ENCODE measurements around the gene LDB2.

The LDB2 gene

DNA sequence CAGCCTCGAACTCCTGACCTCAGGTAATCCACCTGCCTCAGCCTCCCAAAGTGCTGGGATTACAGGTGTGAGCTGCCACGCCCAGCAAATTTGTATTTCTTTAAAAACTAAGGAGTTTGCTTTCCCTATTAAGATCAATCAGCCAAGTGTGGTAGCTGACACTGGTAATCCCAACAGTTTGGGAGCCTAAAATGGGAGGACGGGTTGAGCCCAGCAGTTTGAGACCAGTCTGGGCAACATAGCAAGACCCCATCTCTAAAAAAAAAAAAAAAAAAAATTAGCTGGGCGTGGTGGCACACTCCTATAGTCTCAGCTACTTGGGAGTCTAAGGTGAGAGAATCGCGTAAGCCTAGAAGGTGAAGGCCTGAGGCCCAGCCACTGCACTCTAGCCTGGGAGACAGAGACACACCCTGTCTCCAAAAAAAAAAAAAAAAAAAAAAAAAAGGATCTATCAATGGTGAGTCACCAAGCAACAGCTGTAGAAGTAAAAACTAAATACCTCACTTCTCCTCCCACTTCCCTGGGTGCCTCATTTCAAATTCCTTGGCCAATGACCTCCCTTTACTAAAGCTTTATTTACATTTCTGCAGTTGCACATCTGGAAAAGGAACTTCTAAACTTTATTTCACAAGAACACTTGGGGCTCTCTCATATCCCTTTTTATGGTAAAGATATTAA is 54.5 kb downstream of the LDB2 start:
- no peak for DNase-seq (ENCODE audit: low spot score)

DNA sequence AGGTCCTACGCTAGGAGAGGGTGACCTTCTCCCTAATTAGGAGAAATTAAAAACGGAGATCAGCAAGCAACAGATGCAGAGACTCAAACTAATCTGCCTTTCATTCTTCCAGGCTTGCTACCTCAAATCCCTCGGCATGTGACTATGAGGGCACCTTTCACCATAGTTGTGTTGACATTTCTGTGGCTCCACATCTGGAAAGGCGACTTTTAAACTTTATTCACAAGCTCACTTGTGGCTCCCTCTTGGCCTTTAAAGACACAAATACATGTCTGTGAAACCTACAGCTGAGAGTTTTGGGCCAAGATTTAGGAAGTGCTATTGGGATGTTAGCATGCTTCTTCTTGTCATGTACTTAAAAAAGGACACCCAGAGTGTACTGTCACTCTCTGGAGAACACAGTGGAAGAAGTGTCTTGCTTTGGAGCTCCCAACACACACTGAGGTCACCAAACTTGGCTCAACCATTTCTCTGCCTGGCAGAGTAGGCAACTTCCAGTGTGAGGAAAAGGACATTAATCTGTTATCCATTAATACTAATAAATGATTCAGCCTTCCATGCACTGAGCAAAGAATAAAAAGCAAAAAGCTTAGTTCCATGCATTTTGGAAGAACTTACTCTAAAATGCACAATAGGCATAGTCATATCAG is 60.1 kb downstream of the LDB2 start:
- DNase-seq (ENCODE audit: low spot score), result no peak

DNA sequence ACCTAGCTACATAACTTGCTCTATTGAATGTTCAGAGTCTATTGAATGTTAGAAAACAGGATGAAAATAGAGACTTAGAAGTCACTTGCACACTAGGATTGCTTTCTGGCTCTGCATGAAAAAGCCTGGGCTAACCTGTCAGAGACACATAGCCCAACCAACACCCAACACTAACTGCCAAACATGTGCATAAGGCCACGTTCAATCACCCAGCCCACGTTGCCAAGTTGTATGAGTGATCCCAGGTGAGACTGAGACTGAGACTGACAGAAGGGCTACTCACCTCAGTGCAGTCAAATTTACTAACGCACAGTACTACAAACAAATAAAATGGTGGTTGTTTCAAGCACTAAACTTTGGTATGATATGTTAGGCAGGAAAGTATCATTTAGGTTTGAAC is 61.0 kb downstream of the LDB2 start:
- no peak for DNase-seq (ENCODE audit: low spot score)

DNA sequence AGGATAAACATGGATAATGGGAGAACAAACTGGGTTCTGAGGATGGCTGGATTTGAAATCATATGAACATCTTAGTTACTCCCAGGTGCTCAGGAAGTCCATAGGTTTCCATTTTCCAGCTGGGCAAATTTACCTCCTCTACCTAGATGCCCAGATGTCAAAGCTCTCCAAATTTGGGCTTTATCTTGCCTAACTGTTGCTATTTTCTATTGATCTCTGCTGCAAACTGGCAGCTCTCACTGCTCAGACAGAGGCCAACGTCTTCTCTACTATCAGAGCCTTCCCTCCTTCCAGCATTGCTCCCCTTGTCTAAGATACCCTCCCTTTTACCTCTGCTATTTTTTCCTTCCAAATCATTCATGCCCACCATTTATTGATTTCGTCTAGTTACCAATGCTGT is 62.1 kb downstream of the LDB2 start:
- DNase-seq (ENCODE audit: low spot score), result no peak

DNA sequence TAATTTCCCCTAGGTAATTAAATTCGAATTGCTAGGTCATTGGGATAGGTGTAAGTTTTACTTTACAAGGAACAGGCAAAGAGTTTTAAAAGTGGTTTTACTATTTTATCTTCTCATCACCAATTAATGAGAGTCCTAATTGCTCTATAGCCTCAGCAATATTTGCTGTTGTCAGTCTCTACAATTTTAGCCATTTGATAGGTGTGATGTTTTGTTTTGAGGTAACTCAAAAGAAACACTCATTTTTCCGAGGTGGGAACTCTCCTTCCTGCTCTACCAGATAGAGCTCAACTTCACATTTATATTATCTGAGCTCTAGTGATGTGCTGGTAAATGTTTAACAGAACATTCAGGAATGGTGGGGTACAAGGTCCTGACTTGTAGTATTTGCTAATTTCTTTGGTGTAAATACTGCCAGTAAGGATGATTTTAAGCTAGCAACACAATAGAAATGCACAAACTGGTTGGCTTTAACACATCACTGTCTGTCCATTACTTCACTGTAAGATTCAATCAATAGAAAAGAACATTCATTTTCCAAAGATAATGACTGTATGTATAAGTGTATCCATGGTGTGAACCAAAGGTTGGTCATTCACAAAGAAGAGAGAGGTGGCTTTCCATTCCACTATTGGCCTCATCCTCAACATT is 62.7 kb downstream of the LDB2 start:
- no peak for DNase-seq (ENCODE audit: low spot score)

DNA sequence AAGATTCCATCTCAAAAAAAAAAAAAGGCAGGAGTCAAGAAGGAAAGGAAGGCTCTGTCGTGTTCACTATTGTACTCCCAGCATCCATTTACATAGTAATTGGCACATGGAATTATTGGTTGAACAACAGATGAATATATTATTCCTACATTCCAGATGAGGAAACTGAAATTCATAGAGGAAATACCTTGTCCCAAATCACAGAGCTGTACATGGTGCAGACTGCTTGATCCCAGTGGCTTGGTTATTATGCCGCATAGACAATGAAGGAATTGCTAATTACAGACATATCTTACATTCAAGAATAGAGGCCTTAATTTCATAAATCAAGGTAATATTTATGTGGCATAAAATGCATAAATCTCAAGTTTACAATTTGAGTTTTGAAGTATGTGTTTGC is 63.6 kb downstream of the LDB2 start:
- no peak for DNase-seq (ENCODE audit: low spot score)

DNA sequence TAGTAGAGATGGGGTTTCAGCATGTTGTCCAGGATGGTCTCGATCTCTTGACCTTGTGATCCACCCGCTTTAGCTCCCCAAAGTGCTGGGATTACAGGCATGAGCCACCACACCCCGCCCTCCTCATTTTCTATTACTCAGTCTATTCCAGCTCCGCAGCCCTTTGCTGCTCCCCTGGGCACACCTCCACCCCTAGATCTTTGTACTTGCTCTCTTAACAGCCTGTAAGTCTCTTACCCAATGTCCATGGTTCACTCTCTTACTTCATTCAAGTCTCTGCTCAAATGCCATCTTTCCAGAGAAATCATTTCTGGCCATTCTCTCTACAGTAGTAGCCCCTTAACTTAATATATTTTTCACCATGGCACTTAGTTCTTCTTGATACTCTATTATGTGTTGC is 64.7 kb downstream of the LDB2 start:
- DNase-seq (ENCODE audit: low spot score), result no peak

DNA sequence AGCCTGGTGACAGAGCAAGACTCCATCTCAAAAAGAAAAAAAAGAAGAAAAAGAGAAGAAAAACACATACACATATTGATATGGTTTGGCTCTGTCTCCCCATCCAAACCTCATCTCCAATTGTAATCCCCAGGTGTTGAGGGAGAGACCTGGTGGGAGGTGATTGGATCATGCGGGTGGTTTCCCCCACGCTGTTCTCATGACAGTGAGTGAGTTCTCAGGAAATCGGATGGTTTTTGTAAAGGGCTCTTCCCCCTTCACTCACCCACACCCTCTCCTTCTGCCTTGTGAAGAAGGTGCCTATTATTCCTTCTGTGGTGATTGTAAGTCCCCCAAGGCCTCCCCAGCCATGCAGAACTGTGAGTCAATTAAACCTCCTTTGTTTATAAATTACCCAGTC is 68.4 kb downstream of the LDB2 start:
- no peak for DNase-seq (ENCODE audit: low spot score)

DNA sequence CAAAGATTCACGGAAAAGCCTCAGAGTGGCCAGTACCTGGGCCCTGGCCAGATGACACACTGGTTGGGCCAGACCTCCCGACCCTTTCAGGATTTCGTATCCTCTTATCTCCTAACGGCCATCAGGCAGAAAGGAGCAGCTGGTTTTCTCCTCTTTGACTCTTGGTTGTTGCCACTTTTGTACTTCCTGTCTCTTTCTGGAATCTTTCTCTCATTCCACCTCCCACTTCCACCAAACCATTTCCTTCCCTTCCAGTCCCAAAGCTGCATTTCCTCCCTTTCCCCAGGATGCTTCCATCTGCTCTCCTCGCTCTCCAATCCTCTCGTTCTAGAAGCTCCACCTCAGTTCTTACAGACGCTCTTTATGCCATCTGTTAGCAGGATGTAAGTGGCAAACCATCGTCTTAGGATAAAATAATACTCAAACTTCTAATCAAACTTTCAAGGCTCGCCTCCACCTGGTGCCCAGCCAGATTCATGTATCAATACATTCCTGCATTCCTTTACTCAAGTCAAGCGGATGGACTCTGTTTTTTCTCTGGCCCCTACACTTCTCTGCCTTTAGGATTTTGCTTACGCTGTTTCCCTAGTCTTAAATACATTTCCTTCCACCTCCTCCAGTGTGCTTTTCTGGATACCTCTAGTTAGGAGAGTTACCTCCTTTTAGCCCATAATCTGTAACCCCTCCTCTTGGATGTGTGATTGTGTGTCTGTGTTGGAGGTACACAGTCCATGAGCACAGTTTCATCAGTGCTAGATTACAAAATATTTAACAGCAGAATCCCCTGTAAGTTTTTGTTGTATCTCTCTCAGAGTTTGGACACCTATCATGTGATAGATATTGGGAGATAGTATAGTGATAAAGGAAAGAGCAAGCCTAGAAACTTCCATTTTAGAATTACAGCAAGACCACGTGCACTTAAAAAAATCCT is 70.4 kb downstream of the LDB2 start:
- no peak for DNase-seq (ENCODE audit: low spot score)

DNA sequence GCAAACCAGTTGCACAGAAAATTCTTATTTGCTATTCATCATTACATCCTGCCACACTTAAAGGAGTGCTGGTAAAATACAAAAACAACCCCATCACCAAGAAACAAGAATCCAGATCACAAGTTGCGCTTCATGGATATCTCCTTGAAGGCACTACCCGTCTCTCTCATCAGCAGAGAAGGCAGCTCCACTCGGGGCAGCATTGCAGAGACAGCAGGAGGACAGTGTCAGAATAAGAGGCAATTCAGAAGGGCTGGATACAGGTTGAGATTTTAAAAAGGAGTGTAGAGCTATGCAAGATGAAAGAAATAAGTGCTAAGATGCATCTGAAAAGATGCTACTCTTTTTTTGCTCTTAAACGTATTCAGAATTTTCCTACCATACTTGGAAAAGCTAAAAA is 71.4 kb downstream of the LDB2 start:
- no peak for DNase-seq (ENCODE audit: low spot score)

DNA sequence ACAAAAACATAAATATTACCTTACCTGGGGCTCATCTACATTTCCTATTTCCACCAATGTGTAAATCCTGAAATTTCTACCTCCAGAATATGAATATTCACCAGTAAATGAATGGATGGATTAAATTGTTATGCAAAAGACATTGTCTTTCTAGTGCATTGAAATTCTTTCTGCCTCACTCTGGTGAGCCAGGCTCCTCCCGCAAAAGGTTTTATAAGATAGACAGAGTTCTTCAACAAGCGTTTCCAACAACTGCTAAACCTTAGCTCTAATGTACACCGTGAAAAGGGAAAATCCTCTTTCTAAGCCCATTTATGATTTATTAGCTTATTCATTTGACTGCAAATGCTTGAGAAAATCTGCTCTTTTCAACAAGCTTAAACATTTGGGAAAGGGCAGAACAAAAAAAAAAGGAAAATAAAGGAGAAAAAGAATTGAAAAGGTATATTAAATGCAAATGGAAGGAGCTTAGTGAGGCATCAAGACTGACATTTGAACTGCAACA is 72.0 kb downstream of the LDB2 start:
- no peak for DNase-seq (ENCODE audit: low spot score)

DNA sequence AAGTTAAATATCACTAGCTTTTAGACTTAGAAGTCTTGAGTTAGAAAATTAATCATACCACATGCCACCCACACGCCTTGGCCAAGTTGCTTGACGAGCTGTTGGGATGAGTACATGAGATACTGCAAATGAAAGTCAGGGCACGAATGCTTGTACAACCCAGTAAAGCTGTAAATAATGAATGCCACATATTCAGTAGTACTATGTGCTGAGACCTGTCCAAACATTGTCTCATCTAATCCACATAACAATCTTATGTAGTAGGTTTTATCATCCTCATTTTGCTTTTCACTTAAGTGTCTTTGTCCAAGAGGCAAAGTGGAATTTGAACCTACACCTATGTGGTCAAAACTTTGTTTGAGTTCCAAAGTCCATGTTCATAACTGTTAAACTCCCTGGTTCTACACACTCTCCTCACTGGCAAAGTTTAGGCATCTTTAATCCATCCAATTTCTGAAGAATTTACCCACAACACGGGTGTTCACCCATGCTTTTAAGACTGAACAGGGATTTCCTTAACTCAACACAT is 74.1 kb downstream of the LDB2 start:
- DNase-seq (ENCODE audit: low spot score), result no peak

DNA sequence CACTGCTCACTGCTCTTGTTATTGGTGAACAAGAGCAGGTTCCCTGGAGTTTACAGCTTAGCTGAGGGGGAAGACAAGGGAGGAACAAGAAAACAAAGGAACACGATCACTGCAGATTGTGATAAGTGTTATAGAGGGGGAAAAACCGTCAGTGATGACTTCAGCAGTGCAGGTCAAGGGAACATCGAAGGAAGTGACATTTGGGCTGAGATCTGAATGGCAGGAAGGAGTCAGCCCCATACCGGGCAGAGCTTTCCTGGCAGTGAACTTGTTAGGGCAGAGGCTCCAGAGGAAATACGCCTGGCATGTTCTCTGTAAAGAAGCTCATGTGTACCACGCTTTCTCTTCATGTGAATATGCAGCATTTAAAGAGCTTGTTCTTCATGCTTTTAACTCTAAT is 78.1 kb downstream of the LDB2 start:
- no peak for DNase-seq (ENCODE audit: low spot score)

DNA sequence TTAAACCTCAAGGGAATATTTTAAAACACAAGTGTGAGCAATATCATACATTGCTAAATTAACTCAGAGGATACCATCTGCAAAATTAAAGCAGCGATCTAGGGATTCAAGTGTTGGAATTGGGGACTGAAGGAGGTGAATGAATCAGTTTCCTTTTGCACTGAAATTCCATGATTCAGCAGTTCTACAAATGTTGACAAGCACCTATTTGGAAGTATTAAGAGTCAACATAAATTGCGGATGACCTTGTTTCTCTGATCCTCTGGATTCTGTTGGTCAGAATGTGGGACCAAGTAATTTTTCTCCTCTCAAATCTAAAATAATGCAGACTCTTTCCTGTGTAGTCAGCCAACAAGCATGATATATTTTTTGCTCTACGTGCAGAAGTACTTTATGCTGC is 78.8 kb downstream of the LDB2 start:
- no peak for DNase-seq (ENCODE audit: low spot score)

DNA sequence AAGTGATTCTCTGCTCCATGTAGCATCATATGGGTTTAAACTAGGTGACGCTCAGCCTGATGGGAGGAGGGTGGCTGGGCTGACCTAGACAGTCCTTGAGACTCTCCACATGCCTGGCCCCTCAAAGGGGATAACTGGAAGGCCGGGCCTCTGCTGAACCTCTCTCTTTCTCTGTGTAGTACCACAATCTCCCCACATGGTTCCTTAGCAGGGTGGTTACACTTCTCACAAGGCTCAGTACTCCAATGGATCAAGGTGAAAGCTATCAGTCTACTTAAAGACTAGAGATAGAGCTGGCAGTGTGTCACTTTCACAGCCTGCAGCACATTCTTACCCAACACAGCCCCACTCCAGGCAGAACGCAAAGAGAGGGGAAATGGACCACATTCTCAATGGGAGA is 80.4 kb downstream of the LDB2 start:
- no peak for DNase-seq (ENCODE audit: low spot score)

DNA sequence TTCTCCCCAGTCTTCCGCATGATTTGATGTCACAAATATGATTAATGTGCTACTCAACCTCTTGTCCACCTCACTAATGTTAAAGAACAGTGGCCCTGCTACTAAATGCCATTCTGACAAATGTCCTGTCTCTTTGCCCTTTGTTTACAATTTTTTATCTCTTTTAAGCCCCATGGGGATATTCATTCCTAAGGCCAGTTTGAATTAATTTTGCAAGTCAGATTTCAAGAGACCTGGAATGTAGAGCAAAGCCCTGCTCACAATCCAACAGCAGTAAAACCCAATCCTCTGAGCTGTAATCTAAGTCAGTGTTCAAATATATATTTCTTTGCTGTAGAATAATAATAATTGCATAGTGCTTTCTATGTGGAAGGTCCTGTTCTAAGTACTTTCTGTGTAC is 81.2 kb downstream of the LDB2 start:
- no peak for DNase-seq (ENCODE audit: low spot score)

DNA sequence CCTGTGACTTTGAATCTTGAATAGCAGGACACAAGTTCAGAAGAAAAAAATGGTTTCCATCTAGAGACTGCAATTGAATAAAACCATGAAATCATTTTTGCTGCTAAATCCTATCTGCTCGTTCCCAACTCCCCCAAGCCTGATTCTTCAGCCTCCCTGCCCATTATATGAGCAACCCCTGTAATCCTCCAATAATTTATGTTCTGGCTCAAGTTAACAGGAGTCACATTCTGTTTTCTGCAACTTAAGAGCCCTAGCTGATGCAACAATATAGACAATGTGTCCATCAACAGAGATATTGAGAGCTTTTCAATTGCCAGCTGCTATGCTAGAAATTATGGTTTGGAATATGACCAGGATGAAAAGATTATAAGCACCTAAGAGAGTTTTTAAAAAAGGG is 84.1 kb downstream of the LDB2 start:
- no peak for DNase-seq (ENCODE audit: low spot score)

DNA sequence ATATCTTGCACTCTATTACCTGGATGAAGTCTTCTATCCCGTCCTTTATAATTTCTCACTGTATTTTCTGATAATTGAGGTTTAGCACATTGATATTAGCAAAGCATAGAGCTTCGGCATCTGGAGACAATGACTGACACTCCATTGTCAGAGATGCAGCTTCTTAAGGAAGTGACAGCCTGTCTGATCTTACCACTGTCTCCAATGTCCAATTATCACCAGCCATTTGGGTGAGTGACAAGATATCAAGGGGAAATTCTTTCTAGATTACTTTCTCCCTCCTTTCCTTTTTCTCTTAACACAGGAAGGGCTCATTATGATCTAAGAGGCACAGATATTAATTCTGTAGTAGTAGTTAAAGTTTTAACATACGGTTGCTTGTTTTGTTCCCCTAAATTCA is 86.4 kb downstream of the LDB2 start:
- DNase-seq (ENCODE audit: low spot score), result no peak

DNA sequence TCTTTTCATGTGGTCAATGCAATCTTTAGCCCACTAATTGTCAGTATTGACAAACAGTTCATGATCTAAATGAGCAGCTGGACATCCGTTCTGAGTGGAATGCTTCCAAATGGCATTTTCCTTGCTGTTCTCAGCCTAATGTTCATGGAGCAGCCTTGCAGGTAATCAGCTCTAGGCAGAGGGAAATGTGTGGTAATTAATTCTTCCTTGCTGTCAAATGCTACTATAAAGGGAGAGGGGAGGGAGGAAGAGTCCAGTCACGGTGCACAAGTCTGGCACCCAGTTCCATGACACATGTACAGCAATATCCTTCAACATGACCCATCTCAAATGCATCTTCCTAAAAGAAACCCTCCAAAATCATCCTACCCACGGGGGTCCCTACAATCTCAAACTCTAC is 88.5 kb downstream of the LDB2 start:
- DNase-seq (ENCODE audit: low spot score), result no peak

DNA sequence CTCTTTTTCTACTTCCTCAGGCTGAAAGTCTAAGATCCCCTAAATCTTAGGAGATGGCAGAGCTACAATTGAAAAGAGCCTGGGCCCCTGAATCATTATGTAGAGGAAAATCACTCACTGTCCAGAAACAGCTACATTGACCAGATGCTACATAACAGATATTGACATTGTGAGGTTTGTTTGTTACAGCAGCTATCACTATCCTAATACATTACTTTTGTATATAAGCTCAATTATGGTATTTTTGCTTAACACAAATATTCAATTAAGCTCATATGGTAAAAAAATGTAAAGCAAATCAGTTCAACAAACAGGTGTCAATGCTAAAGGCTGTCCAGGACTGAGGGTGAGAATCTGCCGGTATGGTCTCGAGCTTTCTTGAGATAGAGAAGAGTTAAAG is 89.4 kb downstream of the LDB2 start:
- no peak for DNase-seq (ENCODE audit: low spot score)

DNA sequence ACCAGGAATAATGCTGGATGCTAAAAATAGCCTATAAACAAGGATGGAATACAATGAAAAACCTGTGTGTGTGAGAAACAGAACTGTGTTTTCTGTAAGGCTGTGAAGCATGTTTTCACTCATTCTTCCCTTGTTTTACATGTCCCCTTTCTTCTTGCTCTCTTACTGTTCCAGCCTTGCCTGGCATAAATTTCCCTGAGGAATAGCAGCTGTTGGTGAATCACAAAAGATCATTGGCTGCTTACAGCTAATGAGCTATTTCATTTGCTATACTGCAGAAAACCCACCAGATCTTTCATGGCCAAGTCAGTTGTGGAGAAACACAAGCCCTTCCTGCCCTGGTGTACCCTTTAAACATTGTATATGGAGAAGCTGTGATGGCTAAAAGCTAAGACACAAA is 91.1 kb downstream of the LDB2 start:
- no peak for DNase-seq (ENCODE audit: low spot score)

DNA sequence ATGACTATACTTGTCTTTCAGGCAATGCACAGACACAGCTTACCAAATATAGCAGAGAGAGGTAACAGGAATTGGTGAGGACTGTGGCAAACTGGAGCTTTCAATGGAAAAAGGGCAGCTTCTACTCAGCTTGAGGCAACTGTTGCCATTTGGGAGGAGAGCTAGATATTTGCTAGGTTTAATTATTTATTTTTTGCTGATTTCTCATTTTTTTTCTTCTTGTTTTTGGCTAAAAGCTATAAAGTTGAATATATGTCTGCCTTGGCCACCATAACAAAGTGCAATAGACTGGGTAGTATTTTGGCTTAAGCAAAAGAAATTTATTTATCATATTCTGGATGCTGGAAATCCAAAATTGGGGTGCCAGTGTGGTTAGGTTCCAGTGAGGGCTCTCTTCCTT is 93.9 kb downstream of the LDB2 start:
- DNase-seq (ENCODE audit: low spot score), result no peak
